ENCODE data around the gene VPS13D.

- no peak for TF ChIP-seq YY1 (IDR thresholded peaks at IDR 0.05; ENCODE audit: low read depth)
- TF ChIP-seq GATA2 (CRISPR knock-in tag; IDR thresholded peaks at IDR 0.05), result no peak
- TF ChIP-seq, protein P1, sequence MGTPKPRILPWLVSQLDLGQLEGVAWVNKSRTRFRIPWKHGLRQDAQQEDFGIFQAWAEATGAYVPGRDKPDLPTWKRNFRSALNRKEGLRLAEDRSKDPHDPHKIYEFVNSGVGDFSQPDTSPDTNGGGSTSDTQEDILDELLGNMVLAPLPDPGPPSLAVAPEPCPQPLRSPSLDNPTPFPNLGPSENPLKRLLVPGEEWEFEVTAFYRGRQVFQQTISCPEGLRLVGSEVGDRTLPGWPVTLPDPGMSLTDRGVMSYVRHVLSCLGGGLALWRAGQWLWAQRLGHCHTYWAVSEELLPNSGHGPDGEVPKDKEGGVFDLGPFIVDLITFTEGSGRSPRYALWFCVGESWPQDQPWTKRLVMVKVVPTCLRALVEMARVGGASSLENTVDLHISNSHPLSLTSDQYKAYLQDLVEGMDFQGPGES (IDR thresholded peaks at IDR 0.05; ENCODE audit: low read depth, low read length), result no peak
Measured at GRCh38 chr1:12300706-12301105, 70.9 kb downstream of the VPS13D start.

All from SK-N-SH (cell line).